GM21529 (cell line): ENCODE results near the gene EIF5.

Experiments used
- ATAC-seq: cut with Tn5 transposase; IDR thresholded peaks from one replicate; pipeline ENCODE4 v1.9.1; 2021; ENCODE audit not compliant: unreplicated experiment

EIF5 gene

DNA sequence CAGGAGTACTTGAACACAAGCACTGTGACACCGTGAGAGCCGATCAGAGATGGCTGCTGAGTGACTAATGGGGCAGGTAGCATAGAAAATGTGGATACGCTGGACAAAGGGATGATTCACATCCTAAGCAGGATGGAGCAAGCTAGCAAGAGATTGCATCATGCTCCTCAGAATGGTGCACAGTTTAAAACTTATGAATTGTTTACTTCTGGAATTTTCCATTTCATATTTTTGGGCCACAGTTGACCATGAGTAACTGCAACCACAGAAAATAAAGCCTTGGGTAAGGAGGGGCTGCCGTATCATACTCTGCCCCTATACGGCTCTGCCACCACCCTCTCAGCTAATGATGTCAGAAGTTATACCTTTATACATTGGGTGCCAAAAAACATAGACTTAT lies 27.8 kb downstream of the EIF5 start:
- ATAC-seq, result no peak

DNA sequence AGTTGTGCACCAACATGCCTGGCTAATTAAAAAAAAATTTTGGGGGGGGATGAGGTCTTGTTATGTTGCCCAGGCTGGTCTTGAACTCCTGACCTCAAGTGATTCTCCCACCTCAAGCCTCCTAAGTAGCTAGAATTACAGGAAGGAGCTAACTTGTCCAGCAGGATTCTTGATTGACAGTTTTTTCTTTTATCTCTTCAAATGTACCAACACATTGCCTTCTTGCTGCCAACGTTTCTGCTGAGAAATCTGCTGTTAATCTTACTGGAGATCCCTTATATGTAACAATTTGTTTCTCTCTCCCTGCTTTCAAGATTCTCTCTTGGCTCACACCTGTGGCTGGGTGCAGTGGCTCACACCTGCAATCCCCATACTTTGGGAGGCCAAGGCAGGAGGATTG lies 28.7 kb downstream of the EIF5 start:
- ATAC-seq, result no peak

DNA sequence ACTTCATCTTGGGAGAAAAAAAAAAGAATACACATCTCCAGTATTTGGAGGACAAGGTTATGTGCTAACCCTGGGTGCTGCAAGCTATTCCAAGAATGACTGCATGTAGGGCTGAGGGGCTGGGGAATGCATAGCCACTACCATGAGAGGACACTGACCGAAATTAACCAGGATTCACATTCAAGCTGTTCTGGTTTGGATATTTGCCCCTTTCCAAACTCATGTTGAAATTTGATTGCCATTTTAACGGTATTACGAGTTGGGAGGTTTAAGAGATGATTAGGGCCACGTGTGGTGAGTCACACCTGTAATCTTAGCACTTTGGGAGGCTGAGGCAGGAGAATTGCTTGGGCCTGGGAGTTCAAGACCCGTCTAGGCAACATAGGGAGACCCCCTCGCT lies 32.7 kb downstream of the EIF5 start:
- no peak for ATAC-seq

DNA sequence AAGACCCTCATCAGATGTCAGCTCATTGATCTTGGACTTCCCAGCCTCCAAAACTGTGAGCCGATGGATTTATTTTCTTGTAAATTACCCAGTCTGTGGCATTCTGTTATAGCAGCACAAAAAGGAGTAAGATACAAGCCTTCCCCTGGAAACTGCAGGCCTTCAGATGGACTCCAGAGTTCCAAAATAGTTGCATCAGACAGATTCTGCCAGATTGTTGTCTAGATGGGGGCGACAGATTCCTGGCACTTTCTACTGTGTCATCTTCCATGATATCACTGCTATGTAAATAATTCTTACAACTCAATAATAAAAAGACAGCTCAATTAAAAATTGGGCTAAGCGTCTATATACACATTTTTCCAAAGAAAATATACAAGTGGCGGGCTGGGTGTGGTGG lies 34.0 kb downstream of the EIF5 start:
- no peak for ATAC-seq

DNA sequence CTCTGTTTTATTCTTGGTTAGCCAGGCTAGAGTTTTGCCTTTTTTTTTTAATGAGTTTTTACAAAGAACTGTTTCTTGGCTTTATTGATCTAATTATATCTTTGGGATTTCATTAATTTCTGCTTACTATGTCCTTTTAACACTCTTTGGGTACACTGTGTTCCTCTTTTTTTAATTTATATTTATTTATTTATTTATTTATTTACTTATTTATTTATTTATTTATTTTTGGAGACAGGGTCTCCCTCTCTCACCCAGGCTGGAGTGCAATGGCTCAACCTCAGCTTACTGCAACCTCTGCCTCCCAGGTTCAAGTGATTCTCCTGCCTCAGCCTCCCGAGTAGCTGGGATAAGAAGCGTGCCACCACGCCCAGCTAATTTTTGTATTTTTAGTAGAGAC lies 36.0 kb downstream of the EIF5 start:
- ATAC-seq, result no peak

DNA sequence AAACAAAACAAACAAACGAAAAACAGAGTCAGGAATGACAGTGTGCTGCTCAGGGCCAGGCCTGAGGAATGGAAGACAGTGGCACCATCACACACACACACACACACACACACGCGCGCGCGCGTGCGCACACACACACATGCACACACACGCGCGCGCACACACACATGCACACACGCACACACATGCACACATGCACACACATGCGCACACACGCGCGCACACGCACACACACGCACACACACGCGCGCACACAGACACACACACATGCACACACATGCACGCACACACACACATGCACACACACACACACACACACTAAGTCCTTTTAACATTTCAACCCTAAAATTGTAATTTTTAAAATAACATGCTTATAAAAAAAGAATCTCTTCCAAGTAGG lies 38.0 kb downstream of the EIF5 start:
- ATAC-seq, result no peak

DNA sequence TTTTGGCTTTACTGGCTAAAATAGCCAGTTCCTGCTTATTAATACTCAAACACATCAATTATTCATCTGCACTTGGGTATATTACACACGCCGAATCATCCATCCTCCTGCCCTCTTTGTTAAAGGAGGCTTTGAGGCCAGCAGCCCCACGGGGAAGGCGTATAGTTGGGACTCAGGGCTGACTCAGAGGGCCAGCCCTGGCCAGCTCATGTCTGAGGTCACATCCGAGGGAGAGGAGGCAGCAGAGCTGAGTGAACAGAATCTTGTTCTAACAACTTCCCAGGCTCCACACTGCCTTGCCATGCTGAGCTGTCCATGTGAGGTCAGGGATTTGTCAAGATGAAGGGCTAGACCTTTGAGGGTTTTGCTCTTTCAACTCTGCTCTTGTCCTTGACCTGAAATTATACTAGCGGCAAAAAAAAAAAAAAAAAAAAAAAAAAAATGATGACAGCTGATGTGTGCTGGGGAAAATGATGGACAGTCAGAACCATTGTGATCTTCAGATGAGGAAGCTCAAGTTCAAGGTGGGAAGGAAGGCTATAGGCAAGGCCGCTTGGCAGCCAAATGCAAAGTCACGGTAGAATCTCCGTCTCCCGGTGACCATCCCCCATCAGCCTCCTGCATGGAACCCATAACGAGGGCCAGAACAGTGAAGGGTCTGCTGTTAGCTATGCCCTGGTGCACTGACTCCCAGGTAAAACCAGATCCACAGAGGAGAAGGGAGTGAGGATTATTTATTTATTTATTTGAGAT lies 38.7 kb downstream of the EIF5 start:
- ATAC-seq, result no peak

DNA sequence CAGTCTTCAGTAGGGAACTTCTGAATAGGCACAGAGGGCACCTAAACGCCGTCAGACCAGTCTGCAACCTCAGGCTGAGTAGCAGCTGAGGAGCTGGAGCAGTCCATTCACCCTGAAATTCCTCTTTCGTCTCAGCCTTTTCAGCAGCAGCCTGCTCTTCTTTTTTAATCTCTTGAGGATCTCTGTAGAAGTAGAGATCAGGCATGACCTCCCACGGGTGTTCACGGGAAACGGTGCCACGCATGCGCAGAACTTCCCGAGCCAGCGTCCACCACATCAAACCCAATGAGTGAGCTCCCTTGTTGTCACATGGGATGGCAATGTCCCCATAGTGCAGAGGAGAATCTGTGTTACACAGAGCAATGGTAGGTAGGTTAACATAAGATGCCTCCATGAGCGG lies 40.1 kb downstream of the EIF5 start:
- ATAC-seq, result no peak

DNA sequence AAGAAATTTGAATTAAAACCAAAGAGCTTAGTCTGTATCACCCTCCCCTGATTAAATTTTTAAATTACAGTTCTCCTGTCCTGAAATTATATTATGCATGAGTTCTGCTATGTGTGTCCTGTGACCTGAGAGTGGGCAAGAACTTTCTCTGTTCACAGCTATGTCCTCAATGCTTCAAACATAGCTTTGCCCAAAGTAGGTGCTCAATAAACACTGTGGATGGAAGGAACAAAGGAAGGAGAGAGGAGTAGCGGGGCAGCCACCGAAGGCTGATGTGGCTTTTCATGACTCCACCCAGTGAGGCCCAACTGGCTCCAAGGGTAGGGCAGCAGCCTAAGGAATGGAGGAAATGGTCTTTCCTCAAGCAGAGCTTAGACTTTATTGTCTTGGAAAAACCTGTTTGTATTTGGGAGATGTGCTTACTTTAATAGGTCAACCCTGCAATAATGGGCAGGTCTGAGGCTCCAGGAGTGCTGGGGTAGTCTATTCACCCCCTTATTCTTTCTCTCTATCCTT lies 43.5 kb downstream of the EIF5 start:
- no peak for ATAC-seq

DNA sequence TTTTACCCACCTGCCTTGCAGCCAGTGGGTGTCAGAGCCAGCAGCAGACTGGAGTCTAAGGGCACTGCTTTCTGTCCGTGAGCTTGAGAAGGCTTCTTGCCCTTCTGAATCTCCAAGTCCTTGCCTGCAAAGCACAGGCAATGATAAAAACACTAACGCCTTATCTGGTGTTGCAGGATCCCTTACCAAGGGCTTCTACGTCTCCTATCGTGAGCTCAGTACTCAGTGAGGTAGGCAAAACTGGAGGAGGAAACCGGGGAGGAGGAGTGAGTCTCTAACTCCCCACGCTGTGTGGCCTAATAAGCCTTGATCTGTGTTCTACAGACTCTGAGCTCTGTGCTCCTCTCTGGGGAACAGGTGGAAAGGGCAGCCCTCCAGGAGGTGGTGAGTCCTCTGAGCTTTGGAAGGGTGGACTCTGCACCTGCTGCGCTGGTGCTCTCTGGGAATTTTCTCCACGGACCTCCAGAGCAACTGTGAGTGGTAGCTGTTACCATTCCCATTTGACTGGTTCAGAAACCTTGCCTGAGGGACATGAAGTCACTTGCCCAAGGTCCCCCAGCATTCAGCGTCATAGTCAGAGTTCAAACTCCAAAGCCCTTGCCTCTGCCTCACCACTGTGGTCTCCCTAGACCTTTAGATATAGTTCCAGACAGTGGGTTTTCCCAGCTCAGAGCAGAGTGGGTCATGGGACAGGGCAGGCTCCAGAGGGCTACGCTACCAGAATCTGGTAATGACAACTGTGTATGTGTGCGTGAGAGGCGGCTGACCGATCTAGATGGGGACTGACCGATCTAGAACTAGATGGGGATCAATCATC lies 44.2 kb downstream of the EIF5 start:
- ATAC-seq, result no peak

DNA sequence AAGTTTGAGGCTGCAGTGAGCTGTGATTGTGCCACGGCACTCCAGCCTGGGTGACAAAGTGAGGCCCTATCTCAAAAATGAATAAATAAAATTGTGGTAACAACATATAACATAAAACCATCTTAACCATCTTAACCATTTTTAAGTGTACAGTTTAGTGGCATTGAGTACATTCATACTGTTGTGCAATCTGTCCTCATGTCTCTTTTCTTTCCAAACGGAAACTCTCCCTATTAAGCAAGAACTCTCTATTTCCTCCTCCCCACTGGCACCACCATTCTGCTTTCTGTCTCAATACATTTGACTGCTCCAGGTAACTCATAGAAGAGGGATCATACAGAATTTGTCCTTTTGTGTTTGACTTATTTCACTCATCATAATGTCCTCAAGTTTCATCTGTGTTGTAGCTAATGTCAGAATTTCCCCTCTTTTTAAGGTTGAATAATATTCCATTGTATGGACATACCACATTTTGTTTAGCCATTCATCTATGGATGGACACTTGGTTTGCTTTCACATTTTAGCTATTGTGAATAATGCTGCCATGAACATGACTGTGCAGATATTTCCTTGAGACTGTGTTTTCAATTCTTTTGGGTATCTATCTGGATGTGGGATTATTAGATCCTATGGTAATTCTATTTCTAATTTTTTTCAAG lies 46.8 kb downstream of the EIF5 start:
- ATAC-seq, result no peak

DNA sequence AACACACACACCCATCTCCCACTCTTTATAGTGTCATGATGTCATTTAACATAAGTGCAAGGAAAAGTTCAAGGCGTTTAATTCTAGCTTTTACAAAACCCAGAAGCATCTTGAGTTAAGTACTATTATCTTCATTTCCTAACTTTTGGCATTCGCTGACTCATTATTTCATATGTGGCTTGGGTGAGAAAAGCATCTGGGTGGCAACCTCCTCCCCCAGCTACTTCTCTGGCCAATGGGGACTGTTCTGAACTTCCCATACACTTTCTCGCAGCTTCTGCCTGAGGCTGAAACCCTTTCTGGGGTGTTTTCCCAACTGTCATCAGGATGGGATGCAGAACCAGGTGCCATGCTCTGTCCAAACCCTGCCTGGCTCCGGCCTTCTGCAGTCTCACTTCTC lies 48.3 kb downstream of the EIF5 start:
- no peak for ATAC-seq

DNA sequence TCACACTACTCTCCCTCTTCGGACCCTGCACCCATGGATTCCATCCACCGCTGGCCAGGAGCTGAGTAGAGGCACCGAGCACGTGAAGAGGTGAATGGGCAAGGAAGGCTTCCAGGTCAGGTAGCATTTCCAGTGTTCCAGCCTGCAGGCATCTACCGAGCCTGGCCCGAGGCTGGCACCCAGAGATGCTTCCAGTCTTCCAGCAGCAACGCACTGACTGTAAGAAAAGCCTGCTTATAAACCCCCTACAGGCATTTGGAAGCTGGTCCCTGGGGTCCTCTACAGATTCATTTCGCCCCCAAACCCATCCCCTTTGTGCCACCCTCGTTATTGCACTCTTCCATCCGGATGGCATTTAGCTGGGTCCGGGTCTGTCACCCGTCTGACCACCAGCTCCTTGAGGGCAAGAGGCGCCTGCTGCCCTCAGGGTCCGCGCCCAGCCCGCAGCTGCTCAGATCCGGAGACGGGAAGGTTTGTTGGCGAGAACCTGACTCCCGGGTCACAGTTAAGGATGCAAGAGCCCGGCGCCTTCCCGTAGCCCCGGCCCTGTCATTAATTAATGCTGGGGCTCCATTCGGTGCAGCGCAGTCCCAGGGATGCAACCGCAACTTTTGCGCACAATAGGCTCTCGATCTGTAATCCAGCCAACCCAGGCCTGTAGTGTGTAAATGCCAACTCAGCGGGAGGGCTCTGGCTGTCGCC lies 50.6 kb downstream of the EIF5 start:
- ATAC-seq, result peak; percentile 16

DNA sequence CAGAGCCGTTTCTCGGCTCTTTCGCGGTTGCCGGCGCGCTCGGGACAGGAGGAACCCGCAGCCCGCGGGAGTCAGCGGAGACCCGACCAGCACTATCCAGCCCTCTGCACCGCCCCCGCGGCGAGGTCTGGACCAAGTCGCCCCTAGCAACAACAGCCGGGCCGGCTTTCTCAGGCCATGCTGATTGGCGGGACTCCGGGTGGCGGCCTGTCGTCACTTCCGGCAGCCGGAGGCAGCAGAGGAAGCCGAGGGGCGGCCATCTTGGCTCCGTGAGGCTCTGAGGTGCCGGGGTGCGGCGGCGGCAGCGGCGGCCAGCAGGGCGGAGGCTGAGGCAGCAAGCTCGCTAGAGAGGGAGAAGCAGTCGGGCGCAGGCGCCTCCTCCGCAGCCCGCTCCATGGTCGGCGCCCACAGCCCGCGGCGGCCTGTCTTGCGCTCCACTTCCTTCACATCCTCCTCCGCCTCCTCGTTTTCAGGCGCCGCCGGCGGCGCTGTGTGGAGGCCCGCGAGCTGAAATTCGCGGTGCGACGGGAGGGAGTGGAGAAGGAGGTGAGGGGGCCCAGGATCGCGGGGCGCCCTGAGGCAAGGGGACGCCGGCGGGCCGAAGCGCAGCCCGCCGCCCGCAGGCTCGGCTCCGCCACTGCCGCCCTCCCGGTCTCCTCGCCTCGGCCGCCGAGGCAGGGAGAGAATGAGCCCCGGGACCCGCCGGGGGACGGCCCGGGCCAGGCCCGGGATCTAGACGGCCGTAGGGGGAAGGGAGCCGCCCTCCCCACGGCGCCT lies 51.3 kb downstream of the EIF5 start, which contains the start of gene MARK3:
Gene MARK3 (plus strand): TSS at position 264 of the 777 bp plus-strand sequence. CDS start 615 bp downstream, outside the sequence.
- peak; percentile 93 for ATAC-seq

DNA sequence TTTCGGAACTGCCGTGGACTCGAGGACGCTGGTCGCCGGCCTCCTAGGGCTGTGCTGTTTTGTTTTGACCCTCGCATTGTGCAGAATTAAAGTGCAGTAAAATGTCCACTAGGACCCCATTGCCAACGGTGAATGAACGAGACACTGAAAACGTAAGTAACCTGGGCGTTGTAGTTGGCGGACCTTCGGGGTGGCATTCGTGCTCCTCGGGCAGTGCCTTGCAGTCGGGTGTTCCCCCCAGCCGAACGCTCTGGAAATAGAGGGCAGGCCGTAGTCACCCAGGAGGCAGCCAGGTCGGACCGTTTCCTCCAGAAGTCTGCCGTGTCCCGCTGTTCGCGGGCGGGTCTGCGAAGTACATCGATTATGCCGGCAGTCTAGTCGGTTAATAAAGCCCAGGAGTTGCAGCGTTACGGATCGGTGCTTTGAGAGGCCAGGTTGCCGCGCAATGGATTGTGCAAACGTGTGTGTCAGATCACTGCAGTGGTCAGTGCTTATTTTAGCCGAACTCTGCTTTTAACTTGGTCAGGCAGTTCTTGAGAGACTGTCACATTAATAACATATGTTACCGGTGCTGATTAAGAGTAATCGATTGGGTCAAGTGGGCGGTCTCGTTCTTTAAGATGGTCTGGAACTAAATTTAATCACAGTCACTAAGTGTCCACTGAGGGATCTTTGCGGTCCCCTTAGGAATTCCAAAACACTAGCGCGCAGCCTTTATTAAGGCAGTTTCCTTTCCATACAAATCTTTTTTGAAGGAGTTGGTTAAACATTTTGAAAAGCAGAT lies 52.1 kb downstream of the EIF5 start:
- ATAC-seq, result no peak

DNA sequence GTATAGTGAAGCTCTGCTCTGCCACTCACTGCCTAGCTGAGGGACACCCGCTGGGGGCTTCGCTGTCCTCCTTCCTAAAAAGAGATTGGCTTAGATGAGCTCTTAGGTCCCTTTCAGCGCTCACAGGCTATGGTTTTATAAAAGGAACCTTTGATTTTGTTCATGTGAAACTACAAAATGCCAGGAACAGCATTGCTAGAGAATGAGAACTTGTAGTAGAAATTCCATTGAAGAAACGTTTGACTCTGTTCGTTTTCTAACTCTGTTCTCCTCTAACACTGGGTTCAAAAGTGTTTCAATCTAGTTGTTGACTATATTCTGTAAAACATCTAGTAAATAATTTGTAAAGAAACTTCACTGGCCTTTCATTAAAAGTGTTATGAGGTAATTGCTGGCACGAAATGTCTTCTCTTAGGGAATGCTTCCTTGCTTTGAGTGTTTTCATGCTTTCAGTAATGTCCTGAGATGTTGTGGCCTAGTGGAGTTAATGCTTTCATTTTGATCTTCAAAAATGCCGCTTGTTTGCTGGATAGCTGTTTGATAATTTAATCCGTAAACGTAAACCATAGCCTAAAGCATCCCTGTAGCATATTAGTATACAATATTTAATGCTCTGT lies 52.8 kb downstream of the EIF5 start:
- ATAC-seq, result no peak

DNA sequence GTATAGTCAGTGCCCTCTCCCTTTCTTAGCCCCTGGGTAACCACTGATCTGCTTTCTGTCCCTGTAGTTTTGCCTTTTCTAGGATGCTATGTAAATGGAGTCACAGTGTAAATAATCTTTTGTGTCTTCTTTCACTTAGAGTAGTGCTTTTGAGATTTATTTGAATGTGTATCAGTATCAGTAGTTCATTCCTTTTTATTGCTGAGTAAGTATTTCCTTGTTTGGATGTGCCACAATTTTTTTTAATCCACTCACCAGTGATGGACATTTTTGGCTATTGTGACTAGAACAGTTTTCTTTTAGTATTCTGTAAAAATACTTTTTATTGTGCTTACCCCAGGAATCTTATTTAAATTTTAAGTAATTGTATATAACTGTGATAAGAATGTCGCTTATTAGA lies 54.6 kb downstream of the EIF5 start:
- no peak for ATAC-seq

DNA sequence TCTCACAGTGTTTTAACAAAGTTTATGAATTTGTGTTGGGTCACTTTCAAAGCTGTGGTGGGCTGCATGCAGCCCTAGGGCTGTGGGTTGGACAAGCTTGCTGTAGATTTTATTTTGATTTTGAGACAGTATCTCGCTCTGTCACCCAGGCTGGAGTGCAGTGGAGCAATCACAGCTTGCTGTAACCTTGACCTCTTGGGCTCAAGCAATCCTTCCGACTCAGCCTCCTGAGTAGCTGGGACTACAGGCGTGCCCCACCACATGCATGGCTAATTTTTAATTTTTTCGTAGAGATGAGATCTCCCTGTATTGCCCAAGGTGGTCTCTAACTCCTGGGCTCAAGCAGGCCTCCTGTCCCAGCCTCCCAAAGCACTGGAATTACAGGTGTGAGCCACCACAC lies 56.6 kb downstream of the EIF5 start:
- no peak for ATAC-seq

DNA sequence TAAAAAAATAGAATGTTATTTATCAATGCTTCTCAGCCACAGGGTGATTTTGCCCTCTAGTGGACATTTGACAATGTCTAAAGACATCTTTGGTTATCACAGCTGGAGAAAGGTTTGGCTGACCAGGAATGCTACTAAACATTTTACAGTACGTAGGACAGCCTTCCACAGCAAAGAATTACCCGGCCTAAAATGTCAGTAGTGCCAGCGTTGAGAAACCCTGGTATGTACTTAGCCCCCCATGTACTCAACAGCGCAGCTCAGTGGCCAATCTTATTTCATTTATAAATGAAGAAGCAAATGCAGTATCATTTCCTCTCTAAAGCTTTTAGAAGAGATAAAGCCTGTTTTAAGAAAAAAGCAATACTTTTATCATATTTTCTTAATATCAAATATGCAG lies 57.0 kb downstream of the EIF5 start:
- ATAC-seq, result no peak
